Cardiac septum (tissue), 1 donor: ENCODE data around the gene ACAP3. TPM values are rescaled to one million over a fixed set of nuclear protein-coding genes. Genes with fewer than 3 reads are reported as not detected.

Source experiments
- DNase-seq: peaks from one replicate; pipeline ENCODE4 v3.0.0-alpha.2; 2020; ENCODE audit warnings: low spot score
- intact Hi-C: fragments of 100-400 bp; cut with DNase I; formaldehyde crosslinking; loops from one replicate; pipeline ENCODE4 v1.14.0; 2022
- total RNA-seq: library from RNA; stranded (reverse); fragmentation: NEBNext Ultra II Directional; extraction: Animal tissue kit (Norgen Biotek cat#: 25700); gene quantifications from one replicate; pipeline ENCODE4 v1.2.1, GENCODE V29; 2021
- donor health status: DM: no; HTN: no; CAD: no.

ACAP3 gene
- total RNA-seq, 1 donor from 2014 or later = 60.8 TPM

DNA sequence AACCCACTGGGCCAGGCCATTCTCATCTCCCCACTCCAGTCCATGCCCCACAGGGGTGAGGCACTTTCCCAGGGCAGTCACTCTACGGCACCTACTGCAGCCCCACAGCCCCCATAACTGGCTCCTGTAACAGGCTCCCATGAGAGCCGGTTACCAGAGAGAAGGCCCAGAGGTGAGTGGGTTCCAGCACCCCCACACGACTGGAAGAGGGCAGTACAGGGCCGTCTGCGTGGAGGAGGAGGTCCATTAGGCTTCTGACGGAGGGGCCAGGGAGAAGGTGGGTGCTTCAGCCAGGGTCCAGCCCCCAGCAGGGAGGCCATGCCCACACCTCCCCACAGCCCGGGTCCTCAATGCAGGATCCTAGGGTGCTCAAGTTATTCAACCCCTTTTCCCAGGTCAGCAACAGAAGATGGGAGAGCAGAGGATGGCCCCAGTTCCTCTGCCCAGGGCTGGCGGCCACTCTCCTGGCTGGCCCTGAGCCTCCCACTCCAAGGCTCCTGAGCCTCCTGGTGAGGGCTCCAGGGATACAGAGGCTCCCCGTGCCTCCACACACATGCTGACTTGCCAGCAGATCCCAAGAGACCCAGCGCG lies 1.6 kb downstream of the ACAP3 start:
- intact Hi-C loops = no loop called here

DNA sequence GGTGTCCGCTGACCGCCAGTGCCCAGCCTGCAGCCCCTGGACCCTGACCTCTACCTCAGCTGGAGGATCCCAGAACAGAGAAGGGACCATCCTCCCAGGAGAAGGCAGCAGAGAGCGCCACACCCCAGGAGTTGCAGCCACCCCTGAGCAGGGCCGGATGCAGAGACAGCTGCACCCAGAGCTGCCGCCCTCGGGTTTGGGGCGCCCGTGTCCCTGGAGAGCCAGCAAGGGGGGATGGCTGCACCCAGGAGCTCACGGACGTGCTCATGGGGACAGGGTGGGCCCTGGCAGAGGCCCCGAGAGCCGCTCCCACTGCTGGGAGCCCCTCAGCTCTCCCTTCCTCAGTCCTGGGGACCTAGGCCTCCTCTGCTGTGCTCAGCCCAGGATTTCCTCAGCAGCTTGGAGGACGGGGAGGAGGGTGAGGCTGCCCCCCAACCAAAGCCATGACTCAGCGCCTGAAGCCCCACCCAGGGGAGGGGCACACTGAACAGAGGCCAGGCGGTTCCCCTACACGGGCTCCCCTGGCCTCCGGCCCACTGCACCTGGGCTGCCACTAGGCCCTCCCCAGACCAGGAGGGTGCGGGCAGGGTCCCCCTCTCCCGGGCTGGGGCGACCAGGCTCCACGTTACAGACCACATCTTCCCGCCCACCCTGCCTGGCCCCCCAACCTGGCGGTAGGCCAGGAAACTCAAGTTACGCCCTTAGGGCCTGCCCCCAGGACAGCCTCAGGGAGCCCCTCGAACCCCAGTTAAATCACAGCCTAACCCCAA lies 2.2 kb downstream of the ACAP3 start:
- intact Hi-C loops = no loop called here
- peak; percentile 86 for DNase-seq

More for the DNA sequence above, 1.6 kb downstream of the ACAP3 start:
- no peak for DNase-seq

DNA sequence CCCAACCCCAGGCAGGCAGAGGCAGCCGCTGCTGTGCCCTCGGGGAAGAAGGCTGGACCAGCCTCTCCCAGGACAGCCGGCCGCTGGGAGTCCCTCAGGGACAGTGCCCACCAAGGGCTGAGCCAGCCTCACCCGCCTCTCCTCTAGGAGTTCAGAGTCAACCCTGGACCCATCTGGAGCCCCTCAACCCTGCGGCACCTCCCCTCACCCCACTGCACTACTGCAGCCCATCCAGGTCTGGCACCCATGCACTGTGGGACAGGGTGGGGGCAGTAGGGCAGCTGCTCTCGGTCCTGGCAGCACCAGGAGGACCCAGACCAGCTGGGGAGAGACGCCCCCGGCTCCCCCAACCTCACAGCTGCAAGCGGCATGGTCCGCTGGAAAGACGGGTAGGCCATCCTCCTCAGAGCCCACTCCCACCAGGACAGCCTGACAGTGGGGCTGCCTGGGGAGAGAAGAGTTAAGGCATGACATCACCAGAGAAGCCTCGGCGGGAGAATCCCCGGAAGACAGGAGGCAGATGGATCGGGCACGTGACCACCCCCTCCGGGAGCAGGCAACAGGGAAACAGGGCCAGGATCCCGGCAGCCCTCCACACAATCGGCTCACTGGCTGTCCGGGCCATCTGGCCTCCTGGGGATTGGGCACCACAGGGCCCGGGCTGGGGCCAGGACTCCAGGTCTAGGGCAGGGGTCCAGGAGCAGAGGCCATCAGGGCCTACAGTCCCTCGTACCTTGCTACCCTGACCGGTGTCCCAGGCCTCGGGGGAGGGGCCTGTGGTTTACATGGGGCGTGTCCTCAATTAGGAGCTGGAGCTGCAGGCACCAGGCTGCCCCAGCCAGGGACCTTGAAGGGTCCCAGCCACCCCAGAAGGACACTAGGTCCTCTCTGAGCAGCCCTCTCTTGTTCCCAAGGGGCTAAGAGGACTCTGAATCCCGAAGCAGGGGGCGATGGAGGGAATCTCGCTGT lies 3.1 kb downstream of the ACAP3 start:
- intact Hi-C loops = no loop called here

DNA sequence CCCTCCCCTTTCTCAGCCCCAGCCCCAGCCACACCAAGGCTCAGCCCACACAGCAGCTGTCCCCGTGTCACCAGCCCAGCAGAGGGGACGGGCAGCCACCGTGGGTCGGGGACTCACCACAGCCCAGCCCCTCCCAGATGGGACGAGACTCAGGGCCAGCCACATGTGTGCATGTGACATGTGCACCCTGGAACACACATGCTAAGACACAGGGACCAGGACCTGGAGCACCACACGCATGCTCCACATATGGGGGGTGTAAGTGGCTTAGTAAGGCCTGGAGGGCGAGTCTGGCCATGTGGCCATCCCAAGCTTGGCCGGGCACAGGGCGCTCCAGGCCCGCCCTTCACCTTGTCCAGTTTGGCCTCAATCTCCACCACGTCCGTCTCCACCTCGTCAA lies 4.0 kb downstream of the ACAP3 start:
- intact Hi-C loops = no loop called here
- no peak for DNase-seq

More for the DNA sequence above, 3.1 kb downstream of the ACAP3 start:
- peak; percentile 87 for DNase-seq

DNA sequence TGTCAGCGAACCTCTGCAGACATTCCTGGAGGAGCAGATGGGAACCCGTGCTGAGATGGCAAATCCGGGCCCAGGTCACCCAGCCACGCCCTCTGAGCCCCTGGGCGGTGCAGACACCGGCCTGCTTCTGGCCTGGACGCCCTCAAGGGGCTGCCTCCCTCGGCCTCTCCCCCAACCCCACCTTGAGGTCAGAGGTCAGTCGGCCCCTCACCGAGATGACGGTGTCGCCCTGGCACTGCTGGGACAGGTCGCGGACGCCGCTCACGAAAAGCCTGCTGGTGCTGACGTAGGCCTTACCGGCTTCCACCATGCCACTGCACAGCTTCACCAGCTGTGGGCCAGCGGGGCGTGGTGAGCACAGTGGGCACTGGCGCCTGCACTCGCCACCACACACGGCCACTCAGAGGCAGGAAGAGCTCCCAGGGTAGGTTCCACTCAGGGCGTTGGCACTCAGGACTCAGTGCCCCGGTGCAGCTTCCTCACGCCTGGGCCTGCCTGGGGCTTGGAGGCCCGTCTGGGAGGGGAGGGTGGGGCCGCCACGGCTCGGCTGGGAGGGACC lies 4.7 kb downstream of the ACAP3 start:
- intact Hi-C loops = no loop called here
- no peak for DNase-seq

DNA sequence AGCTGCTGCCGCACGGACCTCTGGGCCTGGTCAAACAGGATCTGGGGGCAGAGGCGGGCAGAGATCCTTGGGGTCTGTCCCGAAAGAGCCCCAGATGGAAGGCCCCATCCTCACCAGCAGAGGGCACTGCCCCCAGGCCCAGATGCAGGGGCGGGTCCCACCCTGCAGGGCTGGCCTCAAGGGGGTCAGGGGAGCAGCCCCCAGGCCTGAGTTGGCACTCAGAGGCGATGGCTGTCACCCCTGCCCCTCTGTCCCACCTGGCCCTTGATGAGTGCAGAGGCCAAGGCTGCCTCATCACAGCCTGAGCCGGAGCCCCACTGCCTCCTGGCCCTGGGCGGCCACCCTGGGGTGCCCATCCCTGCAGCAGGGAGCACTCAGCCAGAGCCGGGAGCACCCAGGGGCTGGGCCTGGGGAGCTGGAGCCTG lies 5.7 kb downstream of the ACAP3 start:
- intact Hi-C loops = no loop called here
- DNase-seq = no peak

DNA sequence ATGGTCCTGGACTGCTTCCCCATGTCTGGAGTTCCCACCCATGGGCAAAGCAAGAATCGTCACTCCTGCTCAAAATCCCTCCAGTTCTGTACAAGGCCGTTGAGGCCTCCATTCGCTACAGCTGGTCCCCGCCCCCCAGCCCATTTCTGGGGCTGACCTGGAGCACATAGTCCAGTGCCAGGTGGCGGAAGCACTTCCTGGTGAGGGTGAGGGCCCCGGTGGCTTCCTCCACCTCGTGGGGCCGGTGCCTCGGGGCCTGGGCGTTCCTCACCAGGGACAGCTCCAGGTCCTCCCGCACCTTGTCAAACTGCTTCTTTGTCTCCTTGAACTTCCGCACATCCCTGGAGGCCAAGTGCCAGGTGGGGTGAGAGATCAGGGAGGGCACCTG lies 7.4 kb downstream of the ACAP3 start:
- no peak for DNase-seq
- intact Hi-C loops = no loop called here

DNA sequence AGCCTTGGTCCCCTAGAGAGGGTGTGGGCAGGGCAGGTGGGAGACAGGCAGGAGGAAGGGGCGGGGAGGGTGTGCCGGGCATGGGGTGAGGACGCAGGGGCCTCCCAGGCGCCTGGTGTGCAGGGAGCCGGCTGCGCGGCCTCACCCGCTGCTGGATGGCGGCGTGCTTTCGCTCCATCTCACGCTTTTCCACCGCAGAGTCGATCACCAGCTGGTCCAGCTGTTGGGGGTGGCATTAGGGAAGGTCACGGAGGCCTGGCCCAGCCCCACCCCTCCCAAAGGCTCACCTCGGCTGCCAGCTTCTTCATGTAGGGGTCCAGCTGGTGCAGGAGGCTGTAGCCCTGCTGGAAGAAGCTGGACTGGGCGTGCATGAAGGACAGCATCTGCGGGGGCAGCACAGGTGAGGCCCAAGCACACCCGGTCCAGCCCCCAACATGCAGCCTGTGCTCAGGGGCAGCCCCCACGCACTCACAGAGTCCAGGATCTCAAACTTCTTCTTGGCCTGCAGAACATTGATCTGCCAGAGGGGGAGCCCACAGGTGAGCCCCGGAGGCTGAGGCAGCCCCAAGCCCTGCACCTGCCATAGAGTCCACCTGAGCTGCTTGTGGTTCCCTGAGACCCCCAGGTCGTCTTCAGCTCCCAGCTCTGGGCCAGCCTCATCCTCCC lies 7.9 kb downstream of the ACAP3 start:
- no peak for DNase-seq
- intact Hi-C loops = no loop called here

DNA sequence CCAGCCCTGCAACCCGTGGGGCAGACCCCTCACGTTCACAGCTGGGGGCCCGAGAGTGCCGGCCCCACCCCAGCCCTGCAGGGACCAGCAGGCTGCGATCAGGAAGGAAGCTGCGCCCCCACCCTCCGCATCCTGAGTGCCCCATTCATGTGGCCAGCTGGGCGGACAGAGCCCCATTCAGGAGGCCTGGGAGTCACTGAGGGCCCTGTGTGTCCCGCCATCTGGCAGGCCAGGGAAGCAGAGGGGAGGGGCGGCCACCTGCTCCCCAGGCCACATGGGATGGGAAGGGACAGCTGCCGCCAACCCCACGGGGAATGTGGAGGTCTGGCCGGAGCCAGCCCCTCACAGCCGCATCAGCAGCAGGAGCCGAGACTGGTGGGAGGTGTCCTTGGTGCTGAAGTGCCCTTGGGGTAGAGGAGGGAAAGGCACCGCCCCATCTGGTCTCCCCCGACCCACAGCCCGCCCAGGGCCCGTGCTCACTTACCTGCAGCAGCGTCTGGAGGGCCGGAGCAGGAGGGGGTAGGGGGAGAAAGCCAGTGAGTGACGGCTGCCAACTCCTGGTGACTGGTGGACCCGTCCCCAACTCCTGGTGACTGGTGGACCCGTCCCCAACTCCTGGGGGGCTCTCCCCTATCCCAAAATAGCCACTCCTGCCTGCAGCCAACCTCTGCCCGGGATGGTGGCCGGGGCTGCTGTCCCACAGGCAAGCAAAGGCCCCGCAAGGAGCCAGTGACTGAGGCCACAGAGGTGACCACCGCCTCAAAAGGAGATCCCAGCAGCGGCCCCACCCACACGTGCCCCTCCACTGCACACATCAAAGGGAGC lies 8.7 kb downstream of the ACAP3 start:
- no peak for DNase-seq
- intact Hi-C loops = no loop called here

DNA sequence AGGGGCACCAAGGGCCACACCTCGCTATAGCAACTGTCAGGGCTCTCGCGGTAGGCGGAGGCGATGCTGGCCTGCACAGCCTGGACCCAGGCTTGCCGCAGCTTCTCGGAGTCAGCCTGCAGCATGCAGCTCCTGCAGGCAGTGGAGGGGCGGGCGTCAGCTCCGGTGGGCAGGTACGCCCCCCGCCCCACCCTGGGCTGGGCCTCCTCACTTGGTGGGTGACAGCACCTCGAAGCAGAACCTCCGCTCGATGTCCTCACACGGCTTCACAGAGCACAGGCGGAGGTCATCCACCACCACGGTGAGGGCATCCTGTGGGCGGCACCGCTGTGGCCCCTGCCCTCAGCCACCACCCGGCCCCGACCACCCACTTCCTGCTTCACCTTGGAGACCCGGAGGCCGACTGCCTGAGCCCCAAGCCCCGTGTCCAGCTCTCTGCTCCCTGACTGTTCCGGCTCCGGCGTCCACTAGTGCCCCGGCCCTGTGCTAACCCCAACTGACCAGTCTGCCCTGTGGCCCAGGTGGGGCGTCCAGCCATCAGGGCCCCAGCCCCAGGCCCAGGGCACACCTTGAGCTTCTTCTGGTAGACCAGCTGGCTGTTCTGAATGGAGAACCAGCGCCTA lies 9.8 kb downstream of the ACAP3 start:
- no peak for DNase-seq
- intact Hi-C loops = no loop called here

DNA sequence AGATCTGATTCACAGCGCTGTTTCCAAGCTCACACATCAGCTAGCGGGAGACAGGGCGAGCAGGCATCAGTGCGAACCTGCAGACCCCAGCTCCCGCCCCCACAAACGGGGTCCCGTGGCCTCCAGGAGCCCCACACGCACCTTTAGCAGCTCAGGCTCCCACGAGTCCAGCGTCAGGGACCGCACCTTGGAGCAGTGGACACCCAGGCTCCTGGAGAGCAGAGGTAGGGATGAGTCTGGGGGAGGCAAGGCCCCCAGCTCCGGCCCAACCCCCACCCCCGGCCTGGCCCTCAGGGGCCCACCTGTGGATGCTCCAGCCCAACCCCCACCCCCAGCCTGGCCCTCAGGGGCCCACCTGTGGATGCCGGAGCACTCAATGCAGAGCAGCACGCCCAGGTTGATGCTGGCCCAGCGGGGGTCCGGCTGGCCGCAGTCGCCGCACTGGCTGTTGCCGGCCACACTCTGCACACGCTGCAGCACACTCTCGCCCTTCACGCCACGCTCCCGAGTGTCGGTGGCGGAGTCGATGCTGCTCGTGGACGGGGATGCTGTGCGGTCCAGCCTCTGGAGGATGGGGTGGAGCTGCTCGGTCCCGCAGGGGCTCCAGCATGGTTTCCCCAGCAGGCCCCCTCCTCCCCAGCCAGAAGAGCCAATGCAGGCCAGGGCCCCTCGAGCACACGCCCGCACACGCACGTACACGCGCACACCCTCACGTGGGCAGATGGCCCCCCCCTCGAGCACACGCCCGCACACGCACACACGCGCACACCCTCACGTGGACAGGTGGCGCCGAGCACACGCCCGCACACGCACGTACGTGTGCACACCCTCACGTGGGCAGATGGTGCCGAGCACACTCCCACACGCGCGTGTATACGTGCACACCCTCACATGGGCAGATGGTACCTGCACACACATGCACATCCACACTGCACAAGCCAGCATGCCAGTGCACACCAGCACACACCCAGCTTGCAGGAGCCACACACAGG lies 11.4 kb downstream of the ACAP3 start:
- intact Hi-C loops = no loop called here
- no peak for DNase-seq

DNA sequence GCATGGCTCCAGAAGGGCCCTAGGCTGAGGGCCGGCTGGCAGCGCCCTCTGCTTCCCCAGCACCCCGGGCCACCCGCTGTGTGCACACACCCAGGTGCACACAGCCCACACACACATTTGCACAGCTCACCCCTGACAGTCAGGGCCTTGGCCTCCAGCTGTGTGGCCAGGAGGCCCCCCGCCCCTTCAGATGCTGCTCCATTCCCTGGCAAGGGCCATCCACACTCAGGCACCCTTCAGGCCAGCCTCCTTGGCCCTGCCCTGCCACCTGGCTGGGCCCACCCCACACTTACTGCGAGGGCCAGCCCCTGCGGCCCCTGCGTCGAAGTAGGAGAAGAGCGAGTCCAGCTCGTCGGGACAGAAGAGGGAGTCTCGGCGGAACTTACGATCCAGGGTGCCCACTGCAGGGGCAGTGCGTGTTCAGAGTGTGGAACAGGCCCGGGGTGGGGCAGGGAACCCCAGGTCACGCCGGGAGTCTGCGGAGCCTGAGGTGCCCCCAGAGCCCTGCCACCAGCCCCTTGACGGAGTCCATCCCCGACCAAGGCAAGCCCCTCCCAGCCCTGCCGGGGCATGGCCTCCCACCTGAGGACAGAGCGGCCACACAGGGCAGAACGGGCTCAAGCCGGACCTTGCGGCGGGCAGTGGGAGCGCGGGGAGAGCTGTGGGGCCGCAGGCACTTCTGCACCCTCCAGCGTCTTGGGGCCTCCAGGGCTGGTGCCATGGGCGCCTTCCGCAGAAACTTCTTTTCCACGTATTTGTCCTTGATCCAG lies 12.4 kb downstream of the ACAP3 start:
- intact Hi-C loops = no loop called here
- DNase-seq = no peak

DNA sequence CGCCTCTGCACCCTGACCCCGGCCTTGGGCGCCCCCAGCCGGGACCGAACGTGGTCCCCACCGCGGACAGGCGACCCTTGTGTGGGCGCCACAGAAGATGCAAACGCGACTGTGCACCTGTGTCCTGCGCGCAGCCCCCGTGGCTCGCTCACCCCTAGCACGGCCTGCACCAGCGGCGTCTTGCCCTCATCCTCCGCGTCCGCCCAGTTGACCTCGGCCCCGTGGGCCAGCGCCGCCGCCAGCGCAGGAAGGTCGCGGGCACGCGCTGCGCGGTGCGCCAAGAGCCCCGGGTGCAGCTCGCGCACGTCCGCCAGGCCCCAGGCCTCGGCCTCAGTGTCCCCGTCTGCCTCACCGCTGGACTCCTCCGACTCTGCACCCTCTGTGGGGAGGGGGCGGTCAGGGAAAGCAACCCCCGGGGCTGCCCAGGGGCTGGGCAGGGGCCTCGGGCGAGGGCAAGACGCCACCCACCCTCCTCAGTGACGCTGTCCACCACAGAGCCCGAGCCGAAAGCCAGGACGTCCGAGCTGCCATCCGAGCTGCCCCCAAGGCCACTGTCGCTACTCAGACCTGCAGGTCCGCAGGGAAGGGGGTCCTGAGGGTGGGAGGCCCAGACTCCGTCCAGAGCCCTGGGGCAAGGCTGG lies 13.4 kb downstream of the ACAP3 start:
- no peak for DNase-seq
- intact Hi-C loops = no loop called here

DNA sequence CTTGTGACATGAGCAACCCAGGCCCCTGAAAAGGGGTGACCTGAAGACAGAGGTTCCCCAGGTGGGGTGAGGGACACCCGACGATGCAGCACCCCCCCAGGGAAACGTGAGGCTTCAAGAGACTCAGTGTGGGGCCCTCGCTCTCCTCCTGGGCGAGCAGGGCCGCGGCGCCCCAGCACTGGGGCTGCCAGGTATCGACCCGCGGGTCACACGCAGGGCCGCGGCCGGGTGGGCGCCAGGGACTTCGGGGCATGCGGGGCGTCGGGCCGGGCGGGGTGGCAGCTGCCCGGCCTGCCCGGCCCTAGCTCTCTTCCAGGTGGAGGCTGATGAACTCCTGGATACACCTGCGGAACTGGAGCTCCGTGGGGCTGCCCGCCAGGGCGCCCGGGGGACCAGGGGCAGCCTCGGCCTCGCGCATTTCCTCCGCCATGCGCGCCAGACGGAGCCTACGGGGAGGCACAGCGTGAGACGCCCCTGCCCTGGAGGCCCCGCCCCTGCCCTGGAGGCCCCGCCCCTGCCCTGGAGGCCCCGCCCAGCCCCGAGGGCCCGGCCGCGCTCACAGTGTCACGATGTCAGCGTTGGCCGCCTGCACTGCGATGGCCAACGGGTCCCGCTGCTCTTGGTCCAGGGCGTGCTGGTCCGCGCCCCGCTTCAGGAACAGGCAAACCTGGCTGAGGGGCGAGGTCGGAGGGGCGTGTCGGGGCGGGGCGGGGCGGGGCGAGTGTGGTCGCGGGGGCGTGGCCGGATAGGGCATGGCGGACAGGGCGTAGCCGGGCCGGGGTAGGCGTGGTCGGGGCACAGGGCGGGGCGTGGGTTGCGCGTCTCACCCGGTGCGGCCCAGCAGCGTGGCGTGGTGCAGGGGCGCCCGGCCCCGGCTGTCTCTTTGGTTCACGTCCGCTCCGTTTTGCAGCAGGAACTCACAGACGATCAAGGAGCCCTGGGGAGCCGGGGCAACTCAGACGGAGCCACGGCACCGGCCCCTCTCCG lies 14.2 kb downstream of the ACAP3 start:
- DNase-seq = no peak
- intact Hi-C loops = no loop called here

DNA sequence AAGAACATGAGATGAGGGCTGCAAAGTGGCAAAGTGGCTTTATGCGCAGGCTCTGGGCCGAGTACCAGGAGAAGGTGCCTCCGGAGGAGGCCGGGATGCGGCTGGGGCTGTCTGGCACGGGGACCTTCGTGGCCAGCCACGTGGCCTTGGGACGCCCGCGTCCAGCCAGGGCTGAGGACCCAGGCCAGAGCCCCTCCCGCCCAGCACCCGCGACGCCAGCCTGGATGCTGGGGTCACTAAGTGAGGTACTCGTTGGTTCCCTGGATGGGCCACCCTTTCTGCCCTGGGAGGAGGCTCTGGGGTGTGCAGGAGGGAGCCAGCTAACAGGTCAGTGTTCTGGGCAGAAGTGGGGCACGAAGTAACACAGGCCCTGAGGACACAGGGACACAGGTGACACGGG lies 14.9 kb downstream of the ACAP3 start:
- intact Hi-C loops = loop anchor here (1.0 kb wide), 1 partner anchor 171 kb away; no protein-coding TSS in a partner anchor
- no peak for DNase-seq
